ENCODE measurements around the gene DBNDD1. TPM values are rescaled to one million over a fixed set of nuclear protein-coding genes. Genes with fewer than 3 reads are reported as not detected.

Gene DBNDD1
- total and polyA plus RNA-seq, 4 donors, result 0.09 to 1.5 (median 0.82) TPM

GRCh38 chr16:89960966-89961365 lies 58.3 kb downstream of the DBNDD1 start:
- WGBS, result 97% methylated on average over 13 of the region's 13 CpGs
- H3K9me3 ChIP-seq (ENCODE audit: control insufficient read depth in 4 of 4, low read length in 3 of 4), result no peaks in the 10 kb centered on the region

GRCh38 chr16:89958596-89958995 lies 60.7 kb downstream of the DBNDD1 start:
- no peak for DNase-seq (ENCODE audit: low spot score)
- TF ChIP-seq SP1 (IDR thresholded peaks at IDR 0.05) (no peak), FOXA1 (IDR thresholded peaks at IDR 0.05) (no peak), RXRA (IDR thresholded peaks at IDR 0.05) (no peak), HNF4G (IDR thresholded peaks at IDR 0.05) (no peak), TAF1 (conservative IDR thresholded peaks at IDR 0.05) (no peak), CTCF (IDR thresholded peaks at IDR 0.05; ENCODE audit: low read depth, low read length, missing input control) (no peak), ZBTB33 (IDR thresholded peaks at IDR 0.05) (no peak), MAX (IDR thresholded peaks at IDR 0.05) (no peak), FOXA2 (IDR thresholded peaks at IDR 0.05) (no peak), REST (IDR thresholded peaks at IDR 0.05) (no peak), YY1 (IDR thresholded peaks at IDR 0.05) (no peak)

More at GRCh38 chr16:89960966-89961365, 58.3 kb downstream of the DBNDD1 start:
- DNase-seq (ENCODE audit: low spot score), result no peak
- Histone ChIP-seq H3K4me1 (ENCODE audit: control insufficient read depth in 4 of 4, insufficient read depth in 4 of 4, low read length in 3 of 4) (no peaks in the 10 kb centered on the region), H3K27ac (ENCODE audit: low read depth in 1 of 2, low read length in 2 of 2) (no peak overlapping the region), H3K4me3 (ENCODE audit: low read depth in 1 of 3, low read length in 3 of 3) (no peak overlapping the region), H3K27me3 (ENCODE audit: control insufficient read depth in 4 of 4, insufficient read depth in 4 of 4, low read length in 3 of 4) (no peaks in the 10 kb centered on the region), H3K9ac (ENCODE audit: low read depth in 1 of 2, low read length in 2 of 2) (no peak overlapping the region), H3K36me3 (ENCODE audit: control insufficient read depth in 4 of 4, insufficient read depth in 3 of 4, low read depth in 1 of 4, low read length in 3 of 4) (peaks cover 2 to 44% (median 4%) of the 10 kb centered on the region in 4 donors)
- TF ChIP-seq ATF3 (IDR thresholded peaks at IDR 0.05) (no peak), ZBTB33 (IDR thresholded peaks at IDR 0.05) (no peak), JUND (IDR thresholded peaks at IDR 0.05) (no peak), HNF4A (conservative IDR thresholded peaks at IDR 0.05) (no peak), GABPA (IDR thresholded peaks at IDR 0.05 in 1 of 2, conservative IDR thresholded peaks at IDR 0.05 in 1 of 2) (no peak), MAX (IDR thresholded peaks at IDR 0.05) (no peak), FOXA1 (IDR thresholded peaks at IDR 0.05) (no peak), RAD21 (IDR thresholded peaks at IDR 0.05) (no peak)

More at GRCh38 chr16:89958596-89958995, 60.7 kb downstream of the DBNDD1 start:
- Histone ChIP-seq H3K9me3 (ENCODE audit: control insufficient read depth in 4 of 4, low read length in 3 of 4) (no peaks in the 10 kb centered on the region), H3K27ac (ENCODE audit: low read depth in 1 of 2, low read length in 2 of 2) (no peak overlapping the region), H3K36me3 (ENCODE audit: control insufficient read depth in 4 of 4, insufficient read depth in 3 of 4, low read depth in 1 of 4, low read length in 3 of 4) (peaks cover 2 to 38% (median 3%) of the 10 kb centered on the region in 4 donors), H3K27me3 (ENCODE audit: control insufficient read depth in 4 of 4, insufficient read depth in 4 of 4, low read length in 3 of 4) (no peaks in the 10 kb centered on the region), H3K4me3 (ENCODE audit: low read depth in 1 of 3, low read length in 3 of 3) (no peak overlapping the region), H3K4me1 (ENCODE audit: control insufficient read depth in 4 of 4, insufficient read depth in 4 of 4, low read length in 3 of 4) (no peaks in the 10 kb centered on the region), H3K9ac (ENCODE audit: low read depth in 1 of 2, low read length in 2 of 2) (no peak overlapping the region)
- WGBS, result 93% methylated on average over 10 of the region's 10 CpGs
